ENCODE results near the gene RHOG. TPM values are rescaled to one million over a fixed set of nuclear protein-coding genes. Genes with fewer than 3 reads are reported as not detected.

The RHOG gene
- total and polyA plus RNA-seq, 9 of the 15 experiments (the other 6 are each of a cell fraction or from before 2014, with no cell fraction given) = 22.6 to 162 (median 80.3) TPM

GRCh38 chr11:3796002-3796311 is 44.8 kb downstream of the RHOG start:
- WGBS (ENCODE audit: insufficient coverage, low coverage, missing lambda C conversion rate) = 5% methylated on average over 6 of the region's 6 CpGs
- peak overlapping the region; percentile 86 for H3K4me3 ChIP-seq
- peaks cover 67% of the 10 kb centered on the region for H3K79me2 ChIP-seq (ENCODE audit: control insufficient read depth, insufficient read depth, low read length)
- H3K9ac ChIP-seq (ENCODE audit: insufficient read depth in 1 of 2, low read depth in 2 of 2, low read length in 2 of 2) = peak overlapping the region in 1 of 2 experiments; percentile 97; a peak in 2 of 4 replicates
- no peak for DNase-seq (ENCODE audit: extremely low read depth in 1 of 4, low spot score in 3 of 4)
- ChIA-PET CTCF (ENCODE audit: low intra/inter-chr PET ratio) (no interaction called here), POLR2A (interaction anchor here (0.7 to 2.5 kb wide), 5 partner anchors 9 to 42 kb away, joined by 3 to 11 read pairs (median 3); no protein-coding TSS in a partner anchor)
- BruUV-seq (replicated peaks) = no TSS peak
- peaks cover 49% of the 10 kb centered on the region; the same call in 2 of the 3 replicates for H3K36me3 ChIP-seq (ENCODE audit: control insufficient read depth, insufficient read depth, low read length)
- H3K9me3 ChIP-seq (replicated peaks; ENCODE audit: control insufficient read depth, insufficient read depth, low read depth, low read length) = no peaks in the 10 kb centered on the region
- peak overlapping the region; percentile 94 for H3K27ac ChIP-seq (ENCODE audit: extremely low read depth, low read depth, low read length)
- TF ChIP-seq SMARCC2 (IDR thresholded peaks at IDR 0.05; ENCODE audit: low read depth) (no peak), HMBOX1 (IDR thresholded peaks at IDR 0.05) (peak; percentile 80; the same call in 1 of the 2 replicates), ZNF561 (CRISPR knock-in tag; conservative IDR thresholded peaks at IDR 0.05) (no peak), AFF4 (CRISPR knock-in tag; IDR thresholded peaks at IDR 0.05) (0 out of 2 replicates have a peak, but pooled peaks have one; percentile 43)
- in situ Hi-C loops (cut with MboI) = no loop called here
- no peak for FAIRE-seq
- no peak for ATAC-seq
- no peaks in the 10 kb centered on the region for H3K9me1 ChIP-seq (ENCODE audit: control insufficient read depth, insufficient read depth, low read length)
- H4K20me1 ChIP-seq (replicated peaks; ENCODE audit: control insufficient read depth, insufficient read depth, low read length) = peaks cover 7% of the 10 kb centered on the region; the same call in 1 of the 2 replicates
- intact Hi-C loops (cut with micrococcal nuclease) = no loop called here
- H3K27me3 ChIP-seq (ENCODE audit: control insufficient read depth in 2 of 2, insufficient read depth in 2 of 2, low read length in 2 of 2) = no peaks in the 10 kb centered on the region
- H2AFZ ChIP-seq (ENCODE audit: low read depth, low read length) = no peak overlapping the region
- H3K4me2 ChIP-seq (ENCODE audit: insufficient read depth, low read length) = peak overlapping the region; percentile 96
- peaks cover 7 to 22% of the 10 kb centered on the region in 2 experiments for H3K4me1 ChIP-seq (replicated peaks in 1 of 2; ENCODE audit: control insufficient read depth in 2 of 2, insufficient read depth in 2 of 2, low read length in 2 of 2)

All from K562 (cell line).